NCI-H1105 (cell line): Measurements from ENCODE around the gene AMIGO3.

Source experiments
- DNase-seq: peaks from one replicate; lab custom pipeline; 2025; lab: John Stamatoyannopoulos, UW

The AMIGO3 gene

DNA sequence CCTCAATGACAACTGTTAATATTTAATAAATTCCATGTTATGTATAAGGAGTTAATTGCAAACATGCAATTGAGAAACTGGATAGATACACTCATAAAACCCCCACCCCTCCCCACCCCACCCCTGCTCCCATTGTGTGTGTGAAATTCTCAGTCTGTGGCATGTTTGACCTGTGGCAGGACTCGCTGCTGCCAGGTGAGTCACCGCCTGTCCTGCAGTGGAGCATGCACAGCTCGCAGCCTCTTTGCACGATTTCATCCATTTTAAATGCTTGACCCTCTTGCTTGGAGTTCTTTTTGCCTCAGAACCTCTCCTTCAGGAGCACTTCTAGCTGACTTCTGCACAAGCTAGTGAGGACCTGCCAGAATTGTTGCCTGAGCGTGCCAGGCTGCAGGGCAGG, 50.6 kb downstream of the AMIGO3 start:
- DNase-seq: no peak

DNA sequence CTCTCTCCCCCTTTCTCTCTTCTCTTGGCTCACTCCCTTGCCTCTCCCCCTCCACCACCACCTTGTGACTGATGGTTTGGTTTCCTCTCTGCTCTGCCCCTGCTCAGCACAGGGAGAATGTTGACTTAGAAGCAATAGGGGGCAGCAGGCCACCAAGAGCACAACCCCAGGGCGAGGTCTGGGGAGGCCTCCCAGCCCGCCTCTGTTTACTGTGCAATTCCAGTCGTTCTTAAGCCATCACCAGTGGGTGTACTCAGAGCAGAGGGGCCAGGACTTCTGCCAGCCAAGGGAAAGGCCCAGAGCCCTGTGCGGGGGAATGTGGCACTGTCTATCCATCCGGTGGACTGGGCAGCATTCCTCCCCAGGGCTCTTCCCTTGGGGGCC, 51.1 kb downstream of the AMIGO3 start:
- DNase-seq: no peak

GRCh38 chr3:49667701-49668413, 51.6 kb downstream of the AMIGO3 start:
- DNase-seq: no peak
